WERI-Rb-1 (cell line): ENCODE results near the gene STK40.

Source experiments
- DNase-seq: peaks from one replicate; pipeline ENCODE4 v3.0.0-alpha.2; 2020
- H3K27ac ChIP-seq: fragments of 250-450 bp; sonication (Bioruptor Pico); 2 replicates; pipeline ENCODE4 v1.5.1; 2020; ENCODE audit warnings: mild to moderate bottlenecking, moderate library complexity
- H3K27me3 ChIP-seq: fragments of 250-450 bp; sonication (Bioruptor Pico); 2 replicates; pipeline ENCODE4 v1.5.1; 2021; ENCODE audit warnings: mild to moderate bottlenecking, low read depth, moderate library complexity; ENCODE audit not compliant: insufficient read depth, severe bottlenecking
- H3K36me3 ChIP-seq: fragments of 250-450 bp; sonication (Bioruptor Pico); 2 replicates; pipeline ENCODE4 v1.5.1; 2020; ENCODE audit warnings: mild to moderate bottlenecking, moderate library complexity
- H3K4me3 ChIP-seq: 2 replicates; pipeline ENCODE4 v1.5.1; 2011; ENCODE audit warnings: low read depth, mild to moderate bottlenecking, control low read depth, low read length
- H3K9me3 ChIP-seq: fragments of 250-450 bp; sonication (Bioruptor Pico); 2 replicates; pipeline ENCODE4 v1.5.1; 2021; ENCODE audit warnings: mild to moderate bottlenecking, moderate library complexity; ENCODE audit not compliant: severe bottlenecking
- TF ChIP-seq, protein P1 (sequence below): IDR thresholded peaks from 2 replicates; pipeline ENCODE4 v1.5.1; 2011; ENCODE audit warnings: low read depth, mild to moderate bottlenecking, control low read depth, inconsistent platforms, low read length

STK40 gene

DNA sequence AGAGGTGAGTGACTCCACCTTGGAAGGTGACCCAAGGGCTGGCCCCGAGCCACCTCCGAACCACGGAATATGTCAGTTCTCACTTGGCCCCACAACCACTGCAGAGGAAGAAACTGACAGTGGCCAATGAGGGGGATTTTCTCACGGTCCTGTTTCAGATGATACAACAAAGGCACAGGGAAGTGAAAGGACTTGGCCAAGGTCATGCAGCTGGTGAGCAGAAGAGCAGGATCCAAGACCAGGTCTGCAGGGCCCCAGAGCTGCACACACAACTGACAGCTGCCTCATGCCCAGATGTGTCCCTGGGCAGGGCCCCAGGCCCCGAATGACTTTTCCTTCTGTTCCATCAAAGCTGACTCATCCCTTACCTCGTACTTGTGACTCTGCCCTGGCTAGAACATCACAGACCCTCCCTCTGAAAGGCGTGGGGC, 36.5 kb downstream of the STK40 start:
- Histone ChIP-seq H3K27ac (no peak overlapping the region), H3K27me3 (no peaks in the 10 kb centered on the region), H3K36me3 (peaks cover 35% of the 10 kb centered on the region), H3K4me3 (no peak overlapping the region), H3K9me3 (no peaks in the 10 kb centered on the region)
- TF ChIP-seq, protein P1, sequence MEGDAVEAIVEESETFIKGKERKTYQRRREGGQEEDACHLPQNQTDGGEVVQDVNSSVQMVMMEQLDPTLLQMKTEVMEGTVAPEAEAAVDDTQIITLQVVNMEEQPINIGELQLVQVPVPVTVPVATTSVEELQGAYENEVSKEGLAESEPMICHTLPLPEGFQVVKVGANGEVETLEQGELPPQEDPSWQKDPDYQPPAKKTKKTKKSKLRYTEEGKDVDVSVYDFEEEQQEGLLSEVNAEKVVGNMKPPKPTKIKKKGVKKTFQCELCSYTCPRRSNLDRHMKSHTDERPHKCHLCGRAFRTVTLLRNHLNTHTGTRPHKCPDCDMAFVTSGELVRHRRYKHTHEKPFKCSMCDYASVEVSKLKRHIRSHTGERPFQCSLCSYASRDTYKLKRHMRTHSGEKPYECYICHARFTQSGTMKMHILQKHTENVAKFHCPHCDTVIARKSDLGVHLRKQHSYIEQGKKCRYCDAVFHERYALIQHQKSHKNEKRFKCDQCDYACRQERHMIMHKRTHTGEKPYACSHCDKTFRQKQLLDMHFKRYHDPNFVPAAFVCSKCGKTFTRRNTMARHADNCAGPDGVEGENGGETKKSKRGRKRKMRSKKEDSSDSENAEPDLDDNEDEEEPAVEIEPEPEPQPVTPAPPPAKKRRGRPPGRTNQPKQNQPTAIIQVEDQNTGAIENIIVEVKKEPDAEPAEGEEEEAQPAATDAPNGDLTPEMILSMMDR = no peak
- no peak for DNase-seq

DNA sequence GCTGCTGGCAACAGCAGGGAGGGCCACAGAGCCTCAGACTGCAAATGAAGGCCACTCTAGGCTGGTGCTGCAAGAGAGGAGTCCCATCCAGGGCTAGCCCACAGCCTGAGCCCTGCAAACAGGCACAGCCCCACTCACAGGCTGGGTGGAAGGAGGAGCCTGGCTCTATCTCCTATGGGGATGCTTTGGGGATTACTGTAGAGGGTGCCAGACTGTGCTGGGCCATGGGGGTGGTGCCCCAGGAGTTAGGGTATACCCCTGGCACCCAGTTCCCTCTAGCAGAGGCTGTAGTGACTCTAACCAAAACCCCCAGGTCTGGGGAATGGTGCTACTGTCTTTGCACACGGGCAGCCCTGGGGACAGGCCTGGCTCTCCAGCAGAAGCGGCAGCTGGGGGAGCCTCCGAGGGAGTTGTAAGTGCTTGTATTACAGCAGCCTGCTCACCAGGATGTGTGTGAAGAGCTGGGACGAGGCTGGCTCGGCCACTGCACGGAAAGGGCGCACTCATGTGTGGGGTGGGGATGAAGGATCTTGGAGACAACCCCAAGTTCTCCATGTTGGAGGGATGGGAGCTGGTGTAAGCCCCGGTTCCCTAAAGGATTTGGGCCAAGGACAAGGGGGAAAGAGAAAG, 38.9 kb downstream of the STK40 start:
- peaks cover 35% of the 10 kb centered on the region for H3K36me3 ChIP-seq
- DNase-seq = no peak
- H3K9me3 ChIP-seq = no peaks in the 10 kb centered on the region

DNA sequence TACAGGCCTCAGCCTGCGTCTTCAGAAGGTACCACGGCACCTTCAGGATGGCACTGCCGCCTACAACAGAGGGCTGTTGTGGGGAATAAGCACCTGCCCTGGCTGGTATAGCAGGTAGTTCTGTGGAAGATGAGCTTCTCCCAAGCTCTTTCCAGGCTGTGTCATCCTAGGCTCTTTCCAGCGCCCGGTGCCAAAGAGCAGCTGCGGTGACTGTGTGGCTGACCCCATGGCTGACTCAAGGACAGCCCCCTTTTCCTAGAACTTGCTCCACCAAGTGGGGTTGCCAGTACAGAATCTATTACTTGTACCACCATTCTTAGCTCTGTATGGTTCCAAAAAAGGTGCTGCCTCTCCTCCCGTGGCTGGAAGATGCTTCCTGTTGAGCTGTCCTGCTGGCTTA, 40.4 kb downstream of the STK40 start:
- H3K36me3 ChIP-seq = peaks cover 35% of the 10 kb centered on the region
- no peak overlapping the region for H3K4me3 ChIP-seq
- TF ChIP-seq, protein P1 = no peak
- H3K9me3 ChIP-seq = no peaks in the 10 kb centered on the region
- DNase-seq = no peak
- no peaks in the 10 kb centered on the region for H3K27me3 ChIP-seq
- no peak overlapping the region for H3K27ac ChIP-seq

More for the DNA sequence above, 38.9 kb downstream of the STK40 start:
- Histone ChIP-seq H3K27ac (no peak overlapping the region), H3K27me3 (no peaks in the 10 kb centered on the region), H3K4me3 (no peak overlapping the region)
- TF ChIP-seq, protein P1 = no peak

DNA sequence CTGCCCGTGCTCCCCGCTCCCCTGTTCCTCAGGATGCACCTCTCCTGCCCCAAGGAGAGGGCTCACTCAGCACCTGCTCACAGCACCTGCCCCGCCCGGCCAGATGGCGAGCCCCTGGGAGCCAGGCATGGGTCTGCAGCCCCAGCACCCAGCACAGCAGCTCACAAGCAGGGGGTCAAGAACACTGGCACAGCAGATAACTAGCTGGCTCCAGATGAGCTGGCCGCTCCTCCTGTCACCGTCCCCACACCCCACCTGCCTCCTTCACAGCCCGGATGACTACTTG, 41.4 kb downstream of the STK40 start:
- Histone ChIP-seq H3K36me3 (peaks cover 35% of the 10 kb centered on the region), H3K27me3 (no peaks in the 10 kb centered on the region), H3K27ac (no peak overlapping the region), H3K9me3 (no peaks in the 10 kb centered on the region), H3K4me3 (no peak overlapping the region)
- DNase-seq = no peak
- TF ChIP-seq, protein P1 = no peak

DNA sequence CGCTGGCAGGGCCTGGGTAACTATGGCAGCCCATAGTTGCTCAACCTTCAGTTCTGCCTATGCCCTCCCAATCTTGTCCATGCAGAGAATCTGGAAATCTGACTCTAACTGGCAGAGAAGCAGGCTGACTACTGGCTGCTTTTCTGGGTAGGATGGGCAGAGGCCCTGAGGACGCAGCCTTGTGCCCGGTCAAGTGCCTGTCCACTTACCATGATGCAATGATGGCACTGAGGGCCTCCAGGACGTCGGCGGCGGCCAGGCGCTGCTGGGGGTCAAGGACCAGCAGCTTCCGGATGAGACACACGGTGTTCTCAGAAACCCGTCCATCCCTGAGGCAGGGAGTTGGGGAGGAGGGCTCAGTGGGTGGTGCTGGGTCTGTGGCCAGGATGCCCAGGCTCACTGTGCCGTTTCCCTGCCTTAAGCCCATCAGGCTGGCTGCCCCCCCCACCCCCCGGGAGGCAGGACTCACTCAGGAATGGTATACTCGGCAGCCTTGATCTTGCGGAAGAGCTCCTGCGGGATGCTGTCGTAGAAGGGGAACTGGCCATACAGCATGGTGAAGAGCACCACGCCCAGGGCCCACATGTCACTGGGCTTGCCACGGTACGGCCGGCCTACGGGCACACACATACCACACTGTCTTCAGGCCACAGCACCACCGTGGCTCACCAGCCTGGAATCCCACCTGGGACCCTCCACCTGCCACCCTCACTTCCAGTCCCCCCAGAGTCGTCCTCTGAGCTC, 41.9 kb downstream of the STK40 start:
- DNase-seq = no peak
- Histone ChIP-seq H3K9me3 (no peaks in the 10 kb centered on the region), H3K4me3 (no peak overlapping the region), H3K27ac (no peak overlapping the region), H3K27me3 (no peaks in the 10 kb centered on the region), H3K36me3 (peaks cover 34% of the 10 kb centered on the region)
- TF ChIP-seq, protein P1 = no peak
